Neural cell (in vitro differentiated cells): ENCODE results near the gene GCC1. TPM values are rescaled to one million over a fixed set of nuclear protein-coding genes. Genes with fewer than 3 reads are reported as not detected.

Experiments used
- H2AFZ ChIP-seq: fragments of 200-600, 300-800 bp; sonication (generic), shearing (Covaris generic); 2 replicates; pipeline ENCODE4 v1.6.0; 2014; ENCODE audit warnings: low read depth, mild to moderate bottlenecking, antibody characterized with exemption, low read length, moderate library complexity
- H3F3A ChIP-seq: fragments of 200-600 bp; shearing (Covaris generic); 2 replicates; pipeline ENCODE4 v1.6.1; 2016; ENCODE audit warnings: mild to moderate bottlenecking, moderate library complexity, mixed read lengths, antibody characterized with exemption, low read length; ENCODE audit not compliant: insufficient read depth, poor library complexity, severe bottlenecking
- H3K27ac ChIP-seq: fragments of 200-600, 300-800 bp; sonication (generic), shearing (Covaris generic); 2 replicates; pipeline ENCODE4 v1.5.1; 2014; ENCODE audit warnings: mild to moderate bottlenecking, low read length, moderate library complexity
- H3K27me3 ChIP-seq: fragments of 300-800, 200-600 bp; sonication (generic), shearing (Covaris generic); 2 replicates; pipeline ENCODE4 v1.6.0; 2014; ENCODE audit warnings: mild to moderate bottlenecking, low read depth, low read length, moderate library complexity; ENCODE audit not compliant: insufficient read depth
- H3K36me3 ChIP-seq: fragments of 300-800, 200-600 bp; sonication (generic), shearing (Covaris generic); 2 replicates; pipeline ENCODE4 v1.5.1; 2014; ENCODE audit warnings: mild to moderate bottlenecking, antibody characterized with exemption, low read length, moderate library complexity; ENCODE audit not compliant: insufficient read depth
- H3K4me2 ChIP-seq: fragments of 300-800, 200-600 bp; sonication (generic), shearing (Covaris generic); 2 replicates; pipeline ENCODE4 v1.6.0; 2014; ENCODE audit warnings: mild to moderate bottlenecking, low read length
- H3K4me3 ChIP-seq: fragments of 300-800, 200-600 bp; sonication (generic), shearing (Covaris generic); 2 replicates; pipeline ENCODE4 v1.5.1; 2014; ENCODE audit warnings: mild to moderate bottlenecking, low read length, moderate library complexity
- H3K79me2 ChIP-seq: fragments of 200-600 bp; shearing (Covaris generic); replicated peaks from 2 replicates; pipeline ENCODE4 v1.6.0; 2014; ENCODE audit warnings: mild to moderate bottlenecking, low read length, moderate library complexity; ENCODE audit not compliant: insufficient read depth
- H3K9ac ChIP-seq: fragments of 300-800, 200-600 bp; sonication (generic), shearing (Covaris generic); 2 replicates; pipeline ENCODE4 v1.6.1; 2016; ENCODE audit warnings: mild to moderate bottlenecking, low read length, mixed read lengths
- H3K9me2 ChIP-seq: fragments of 200-600 bp; shearing (Covaris generic); 2 replicates; pipeline ENCODE4 v1.6.1; 2016; ENCODE audit warnings: mild to moderate bottlenecking, low read length, mixed read lengths; ENCODE audit not compliant: insufficient read depth
- H3K9me3 ChIP-seq: fragments of 200-600, 300-800 bp; sonication (generic), shearing (Covaris generic); 2 replicates; pipeline ENCODE4 v1.6.1; 2016; ENCODE audit warnings: mild to moderate bottlenecking, mixed run types, low read length, moderate library complexity, mixed read lengths
- H4K20me1 ChIP-seq: fragments of 200-600 bp; shearing (Covaris generic); 2 replicates; pipeline ENCODE4 v1.6.1; 2016; ENCODE audit warnings: mild to moderate bottlenecking, mixed run types; ENCODE audit not compliant: insufficient read depth
- CTCF ChIP-seq: fragments of 450-650 bp; IDR thresholded peaks from 2 replicates; pipeline ENCODE4 v1.5.1; 2014; ENCODE audit warnings: antibody characterized with exemption, mild to moderate bottlenecking, moderate library complexity; ENCODE audit not compliant: poor library complexity, severe bottlenecking
- EP300 ChIP-seq: fragments of 450-650 bp; conservative IDR thresholded peaks from 2 replicates; pipeline ENCODE4 v1.6.1; 2014; ENCODE audit warnings: antibody characterized with exemption, mild to moderate bottlenecking, moderate library complexity; ENCODE audit not compliant: poor library complexity, severe bottlenecking
- EZH2 ChIP-seq: fragments of 200-600, 300-800 bp; shearing (Covaris generic), sonication (generic); IDR thresholded peaks from 2 replicates; pipeline ENCODE4 v1.6.1; 2014; ENCODE audit warnings: antibody characterized with exemption, low read length, borderline replicate concordance, mild to moderate bottlenecking; ENCODE audit not compliant: insufficient read depth, poor library complexity, severe bottlenecking
- MXI1 ChIP-seq: fragments of 450-650 bp; conservative IDR thresholded peaks from 2 replicates; pipeline ENCODE4 v1.6.1; 2014; ENCODE audit warnings: antibody characterized with exemption, mild to moderate bottlenecking; ENCODE audit not compliant: poor library complexity, severe bottlenecking
- POLR2AphosphoS5 ChIP-seq: IDR thresholded peaks from 2 replicates; pipeline ENCODE4 v1.6.1; 2012
- RAD21 ChIP-seq: fragments of 450-650 bp; conservative IDR thresholded peaks from 2 replicates; pipeline ENCODE4 v1.6.1; 2014; ENCODE audit warnings: antibody characterized with exemption, mild to moderate bottlenecking, moderate library complexity
- REST ChIP-seq: IDR thresholded peaks from 2 replicates; pipeline ENCODE4 v1.6.1; 2012; ENCODE audit warnings: borderline replicate concordance
- SMC3 ChIP-seq: fragments of 450-650 bp; conservative IDR thresholded peaks from 2 replicates; pipeline ENCODE4 v1.6.1; 2014; ENCODE audit warnings: antibody characterized with exemption, mild to moderate bottlenecking, moderate library complexity; ENCODE audit not compliant: poor library complexity
- TAF1 ChIP-seq: IDR thresholded peaks from 2 replicates; pipeline ENCODE4 v1.6.1; 2012; ENCODE audit warnings: low read depth
- polyA plus RNA-seq: library from polyadenylated mRNA; depleted of rRNA; stranded (reverse); fragments of >200 nt; gene quantifications from 2 replicates; pipeline ENCODE4 v1.2.3, GENCODE V29; 2014

Gene GCC1
- polyA plus RNA-seq, 1 donor from 2014 or later, result 6.6 TPM

GRCh38 chr7:127551941-127552340 lies 33.5 kb downstream of the GCC1 start:
- Histone ChIP-seq H3K4me3 (no peak overlapping the region), H3K9ac (no peak overlapping the region), H3K9me3 (no peaks in the 10 kb centered on the region), H3K9me2 (no peaks in the 10 kb centered on the region), H3K36me3 (no peaks in the 10 kb centered on the region), H3K27me3 (no peaks in the 10 kb centered on the region), H3K79me2 (no peaks in the 10 kb centered on the region), H3F3A (no peaks in the 10 kb centered on the region), H3K27ac (no peak overlapping the region), H3K4me2 (no peak overlapping the region), H4K20me1 (no peaks in the 10 kb centered on the region), H2AFZ (no peak overlapping the region)
- TF ChIP-seq EP300 (no peak), SMC3 (no peak), POLR2AphosphoS5 (no peak), RAD21 (no peak), REST (no peak), CTCF (no peak), MXI1 (no peak), TAF1 (no peak), EZH2 (no peak)

GRCh38 chr7:127550247-127550646 lies 35.1 kb downstream of the GCC1 start:
- Histone ChIP-seq H3K79me2 (no peaks in the 10 kb centered on the region), H3K4me2 (no peak overlapping the region), H3K27ac (no peak overlapping the region), H3K36me3 (no peaks in the 10 kb centered on the region), H3K9me3 (no peaks in the 10 kb centered on the region), H3K4me3 (no peak overlapping the region), H3K27me3 (no peaks in the 10 kb centered on the region), H2AFZ (no peak overlapping the region), H3K9ac (no peak overlapping the region), H3F3A (no peaks in the 10 kb centered on the region), H3K9me2 (no peaks in the 10 kb centered on the region), H4K20me1 (no peaks in the 10 kb centered on the region)
- TF ChIP-seq MXI1 (no peak), CTCF (no peak), SMC3 (no peak), EZH2 (no peak), EP300 (no peak), REST (no peak), TAF1 (no peak), RAD21 (no peak), POLR2AphosphoS5 (no peak)
